Loucy (cell line): Measurements from ENCODE around the gene RFX3.

Experiments used
- H2AFZ ChIP-seq: fragments of 200-600 bp; sonication (generic); 2 replicates; pipeline ENCODE4 v1.6.0; 2016; ENCODE audit warnings: antibody characterized with exemption, mild to moderate bottlenecking, low read length, moderate library complexity
- H3F3A ChIP-seq: fragments of 200-600 bp; 2 replicates; pipeline ENCODE4 v1.6.0; 2016; ENCODE audit warnings: antibody characterized with exemption, low read depth, mild to moderate bottlenecking
- H3K27me3 ChIP-seq: fragments of 200-600 bp; sonication (generic); 2 replicates; pipeline ENCODE4 v1.6.1; 2014; ENCODE audit warnings: low read length, mild to moderate bottlenecking; ENCODE audit not compliant: insufficient read depth, poor library complexity, severe bottlenecking
- H3K36me3 ChIP-seq: fragments of 200-600 bp; sonication (generic); 2 replicates; pipeline ENCODE4 v1.6.1; 2016; ENCODE audit warnings: low read length; ENCODE audit not compliant: insufficient read depth
- H3K4me1 ChIP-seq: fragments of 200-600 bp; sonication (generic); 2 replicates; pipeline ENCODE4 v1.5.1; 2014; ENCODE audit warnings: low read length, mild to moderate bottlenecking; ENCODE audit not compliant: insufficient read depth, poor library complexity, severe bottlenecking
- H3K4me2 ChIP-seq: fragments of 200-600 bp; sonication (generic); 2 replicates; pipeline ENCODE4 v1.6.0; 2014; ENCODE audit warnings: antibody characterized with exemption, low read length, low read depth, mild to moderate bottlenecking; ENCODE audit not compliant: poor library complexity, severe bottlenecking
- H3K4me3 ChIP-seq: fragments of 200-600 bp; sonication (generic); 2 replicates; pipeline ENCODE4 v1.5.1; 2014; ENCODE audit warnings: low read length, mild to moderate bottlenecking, mixed read lengths; ENCODE audit not compliant: poor library complexity, severe bottlenecking
- H3K79me2 ChIP-seq: fragments of 200-600 bp; sonication (generic); 2 replicates; pipeline ENCODE4 v1.6.1; 2014; ENCODE audit warnings: low read length; ENCODE audit not compliant: insufficient read depth
- H3K9ac ChIP-seq: fragments of 200-600 bp; sonication (generic); 2 replicates; pipeline ENCODE4 v1.6.0; 2014; ENCODE audit warnings: mild to moderate bottlenecking, low read depth, low read length, moderate library complexity; ENCODE audit not compliant: poor library complexity, severe bottlenecking
- H3K9me2 ChIP-seq: fragments of 200-600 bp; sonication (generic); replicated peaks from 2 replicates; pipeline ENCODE4 v1.6.1; 2016; ENCODE audit warnings: low read depth, low read length, mixed read lengths
- H3K9me3 ChIP-seq: fragments of 200-600 bp; sonication (generic); 2 replicates; pipeline ENCODE4 v1.6.1; 2014; ENCODE audit warnings: mild to moderate bottlenecking, antibody characterized with exemption, low read length, low read depth; ENCODE audit not compliant: insufficient read depth
- H4K20me1 ChIP-seq: fragments of 200-600 bp; sonication (generic); 2 replicates; pipeline ENCODE4 v1.6.0; 2014; ENCODE audit warnings: antibody characterized with exemption, low read length, mild to moderate bottlenecking; ENCODE audit not compliant: insufficient read depth, poor library complexity, severe bottlenecking
- CTCF ChIP-seq: fragments of 200-600 bp; sonication (generic); conservative IDR thresholded peaks from 2 replicates; pipeline ENCODE4 v1.5.1; 2014; ENCODE audit warnings: mild to moderate bottlenecking, antibody characterized with exemption, low read length
- EZH2phosphoT487 ChIP-seq: fragments of 200-600 bp; IDR thresholded peaks from 2 replicates; pipeline ENCODE4 v1.6.1; 2018; ENCODE audit warnings: antibody characterized with exemption, mild to moderate bottlenecking, moderate library complexity, borderline replicate concordance

RFX3 gene

GRCh38 chr9:3492214-3492613 lies 33.6 kb downstream of the RFX3 start:
- no peak overlapping the region for H2AFZ ChIP-seq
- H3K36me3 ChIP-seq, result no peaks in the 10 kb centered on the region
- no peak overlapping the region for H3K4me2 ChIP-seq
- H3K9ac ChIP-seq, result no peak overlapping the region
- no peaks in the 10 kb centered on the region for H3K9me3 ChIP-seq
- TF ChIP-seq CTCF, result no peak
- no peak for TF ChIP-seq EZH2phosphoT487
- H4K20me1 ChIP-seq, result no peaks in the 10 kb centered on the region
- H3K4me1 ChIP-seq, result peaks cover 12% of the 10 kb centered on the region
- H3K79me2 ChIP-seq, result no peaks in the 10 kb centered on the region
- H3K27me3 ChIP-seq, result no peaks in the 10 kb centered on the region
- no peaks in the 10 kb centered on the region for H3K9me2 ChIP-seq
- no peak overlapping the region for H3K4me3 ChIP-seq
- 0 out of 2 replicates have a peak, but pooled peaks cover 4% of the 10 kb centered on the region for H3F3A ChIP-seq

GRCh38 chr9:3491450-3491849 lies 34.4 kb downstream of the RFX3 start:
- Histone ChIP-seq H3K4me3 (no peak overlapping the region), H3K4me1 (peaks cover 12% of the 10 kb centered on the region), H4K20me1 (no peaks in the 10 kb centered on the region), H3K9me2 (no peaks in the 10 kb centered on the region), H3K27me3 (no peaks in the 10 kb centered on the region), H3K4me2 (no peak overlapping the region), H2AFZ (no peak overlapping the region), H3F3A (0 out of 2 replicates have a peak, but pooled peaks cover 4% of the 10 kb centered on the region), H3K36me3 (no peaks in the 10 kb centered on the region), H3K9me3 (no peaks in the 10 kb centered on the region), H3K79me2 (no peaks in the 10 kb centered on the region), H3K9ac (no peak overlapping the region)
- no peak for TF ChIP-seq EZH2phosphoT487
- no peak for TF ChIP-seq CTCF

- Histone ChIP-seq H2AFZ (no peak overlapping the region), H3K4me1 (peaks cover 12% of the 10 kb centered on the region), H3K9me3 (no peaks in the 10 kb centered on the region), H3F3A (0 out of 2 replicates have a peak, but pooled peaks cover 4% of the 10 kb centered on the region), H3K36me3 (no peaks in the 10 kb centered on the region), H4K20me1 (no peaks in the 10 kb centered on the region), H3K27me3 (no peaks in the 10 kb centered on the region), H3K4me2 (no peak overlapping the region), H3K79me2 (no peaks in the 10 kb centered on the region), H3K4me3 (no peak overlapping the region), H3K9me2 (no peaks in the 10 kb centered on the region), H3K9ac (no peak overlapping the region)
- no peak for TF ChIP-seq CTCF
- TF ChIP-seq EZH2phosphoT487, result no peak
Measured at GRCh38 chr9:3490957-3491356, 34.8 kb downstream of the RFX3 start.
